HCT116 (cell line): Measurements from ENCODE around the gene SSR1. TPM values are rescaled to one million over a fixed set of nuclear protein-coding genes. Genes with fewer than 3 reads are reported as not detected.

Experiments used
- ATAC-seq: fragments of 200-7000 bp; cut with Tn5 transposase; 2 replicates; pipeline ENCODE4 v1.9.1; 2020; ENCODE audit warnings: mild to moderate bottlenecking, moderate library complexity
- BruUV-seq: library from RNA; stranded (reverse); fragments of 400-500 nt; replicated peaks from 2 replicates; lab custom pipeline; 2021; lab: Mats Ljungman, UMichigan
- CTCF ChIA-PET: fragments of 300-600 bp; sonication (Branson Sonifier 250); formaldehyde crosslinking; loops from one replicate; lab custom pipeline; 2021; ENCODE audit warnings: antibody characterized with exemption; lab: Charles Lee
- POLR2A ChIA-PET: fragments of 300-600, 350-600 bp; sonication (Branson Sonifier 250); formaldehyde crosslinking; loops from one replicate; lab custom pipeline; 2021; ENCODE audit warnings: antibody characterized with exemption; lab: Charles Lee
- RAD21 ChIA-PET, 2 experiments: fragments of 300-600 bp; sonication (Branson Sonifier 250); formaldehyde crosslinking; loops; one replicate each; lab custom pipeline; 2023; ENCODE audit warnings: low total read pairs in 2 of 2; ENCODE audit not compliant: uncharacterized antibody in 2 of 2, unreplicated experiment in 2 of 2, low non-redundant PET in 1 of 2; lab: Charles Lee
- DNase-seq: peaks from one replicate; pipeline ENCODE4 v3.0.0-alpha.2; 2010; ENCODE audit warnings: low read depth, low spot score
- H2AFZ ChIP-seq: fragments of 200-600 bp; shearing (Covaris generic), sonication (generic); 2 replicates; pipeline ENCODE4 v1.6.1; 2017; ENCODE audit warnings: low read depth, mixed run types, mixed read lengths, antibody characterized with exemption, low read length; ENCODE audit not compliant: poor library complexity, severe bottlenecking
- H3K27ac ChIP-seq: 2 replicates; pipeline ENCODE4 v1.5.1; 2012; ENCODE audit warnings: low read depth, low read length
- H3K27me3 ChIP-seq: fragments of 200-600 bp; sonication (generic); 2 replicates; pipeline ENCODE4 v1.6.1; 2016; ENCODE audit warnings: mixed run types, low read length, mixed read lengths; ENCODE audit not compliant: insufficient read depth
- H3K36me3 ChIP-seq, 2 experiments: fragments of 200-500 bp in 1 of 2; fragments of 200-600 bp in 1 of 2; sonication (Bioruptor generic) in 1 of 2; sonication (generic) in 1 of 2; 2 replicates each; pipeline versions ENCODE4 v1.5.1 to v1.6.1; 2014 to 2016; ENCODE audit warnings: low read length in 2 of 2, inconsistent platforms in 1 of 2, mixed read lengths in 1 of 2, mixed run types in 1 of 2; ENCODE audit not compliant: insufficient read depth in 2 of 2, control insufficient read depth in 1 of 2
- H3K4me1 ChIP-seq, 2 experiments: fragments of 200-600 bp in 1 of 2; sonication (generic) in 1 of 2; 2 replicates each; pipeline versions ENCODE4 v1.5.1 to v1.6.1; 2012 to 2017; ENCODE audit warnings: low read length in 2 of 2, inconsistent platforms in 1 of 2, mild to moderate bottlenecking in 1 of 2, mixed read lengths in 1 of 2, mixed run types in 1 of 2, moderate library complexity in 1 of 2; ENCODE audit not compliant: insufficient read depth in 2 of 2, control insufficient read depth in 1 of 2
- H3K4me2 ChIP-seq: fragments of 200-600 bp; sonication (generic); 2 replicates; pipeline ENCODE4 v1.6.1; 2017; ENCODE audit warnings: mixed run types, low read length, mixed read lengths
- H3K4me3 ChIP-seq, 2 experiments: fragments of 200-600 bp in 1 of 2; sonication (generic) in 1 of 2; replicated peaks in 1 of 2; 2 replicates each; pipeline ENCODE4 v1.5.1; 2011 to 2016; ENCODE audit warnings: low read length in 2 of 2, control low read depth in 1 of 2, low read depth in 1 of 2, mild to moderate bottlenecking in 1 of 2, mixed read lengths in 1 of 2, mixed run types in 1 of 2
- H3K79me2 ChIP-seq: fragments of 200-600 bp; sonication (generic); 2 replicates; pipeline ENCODE4 v1.6.1; 2017; ENCODE audit warnings: mild to moderate bottlenecking, mixed run types, low read length, moderate library complexity, mixed read lengths; ENCODE audit not compliant: insufficient read depth
- H3K9ac ChIP-seq: fragments of 200-600 bp; sonication (generic); 2 replicates; pipeline ENCODE4 v1.6.1; 2016; ENCODE audit warnings: low read length, mixed read lengths
- H3K9me2 ChIP-seq: fragments of 200-600 bp; sonication (generic), shearing (Covaris generic); 2 replicates; pipeline ENCODE4 v1.6.1; 2017; ENCODE audit warnings: mixed run types, mild to moderate bottlenecking, moderate library complexity; ENCODE audit not compliant: insufficient read depth
- H3K9me3 ChIP-seq, 2 experiments: fragments of 200-500 bp in 1 of 2; fragments of 200-600 bp in 1 of 2; sonication (Bioruptor generic) in 1 of 2; sonication (generic) in 1 of 2; 2 replicates each; pipeline ENCODE4 v1.6.1; 2014 to 2017; ENCODE audit warnings: low read length in 2 of 2, mixed read lengths in 2 of 2, inconsistent platforms in 1 of 2, low read depth in 1 of 2, mild to moderate bottlenecking in 1 of 2, mixed run types in 1 of 2, moderate library complexity in 1 of 2; ENCODE audit not compliant: control insufficient read depth in 1 of 2, insufficient read depth in 1 of 2
- H4K20me1 ChIP-seq: fragments of 200-600 bp; sonication (generic), shearing (Covaris generic); 2 replicates; pipeline ENCODE4 v1.6.1; 2017; ENCODE audit warnings: mixed run types, mild to moderate bottlenecking, moderate library complexity; ENCODE audit not compliant: insufficient read depth
- CBX3 ChIP-seq: IDR thresholded peaks from 2 replicates; pipeline ENCODE4 v1.6.1; 2012; ENCODE audit warnings: low read depth
- CEBPB ChIP-seq: IDR thresholded peaks from 2 replicates; pipeline ENCODE4 v1.6.1; 2012; ENCODE audit warnings: low read depth
- ELF1 ChIP-seq: IDR thresholded peaks from 2 replicates; pipeline ENCODE4 v1.6.1; 2012; ENCODE audit warnings: low read depth, borderline replicate concordance
- EZH2 ChIP-seq: fragments of 200-600 bp; sonication (generic); IDR thresholded peaks from 2 replicates; pipeline ENCODE4 v1.6.1; 2017; ENCODE audit warnings: antibody characterized with exemption, mixed run types
- EZH2phosphoT487 ChIP-seq: fragments of 200-600 bp; IDR thresholded peaks from 2 replicates; pipeline ENCODE4 v1.6.1; 2018; ENCODE audit warnings: antibody characterized with exemption, borderline replicate concordance
- JUND ChIP-seq: IDR thresholded peaks from 2 replicates; pipeline ENCODE4 v1.6.1; 2012
- POLR2A ChIP-seq: IDR thresholded peaks from 2 replicates; pipeline ENCODE4 v1.7.0; 2011; ENCODE audit warnings: borderline replicate concordance; ENCODE audit not compliant: insufficient read depth, insufficient read length; ENCODE audit errors: extremely low read depth
- RAD21 ChIP-seq: IDR thresholded peaks from 2 replicates; pipeline ENCODE4 v1.6.1; 2012; ENCODE audit warnings: low read depth, mild to moderate bottlenecking
- SP1 ChIP-seq: IDR thresholded peaks from 2 replicates; pipeline ENCODE4 v1.6.1; 2012; ENCODE audit warnings: low read depth
- TCF7L2 ChIP-seq: IDR thresholded peaks from 2 replicates; pipeline ENCODE4 v1.7.0; 2011; ENCODE audit warnings: borderline replicate concordance, inconsistent platforms; ENCODE audit not compliant: insufficient read depth, insufficient read length; ENCODE audit errors: extremely low read depth
- YY1 ChIP-seq: IDR thresholded peaks from 2 replicates; pipeline ENCODE4 v1.6.1; 2011; ENCODE audit warnings: low read length, low read depth, moderate library complexity, mild to moderate bottlenecking; ENCODE audit not compliant: insufficient replicate concordance; ENCODE audit errors: extremely low read depth
- ZFX ChIP-seq: fragments of 450-650 bp; IDR thresholded peaks from 2 replicates; pipeline ENCODE4 v1.6.1; 2017
- intact Hi-C: fragments of 100-400 bp; cut with micrococcal nuclease; formaldehyde crosslinking; loops from 2 replicates; pipeline ENCODE4 v1.10.0; 2022
- total RNA-seq: library from RNA; stranded (reverse); gene quantifications from one replicate; pipeline ENCODE4 v1.2.1, GENCODE V29; 2021; ENCODE audit not compliant: unreplicated experiment
- TF ChIP-seq, protein P1 (sequence below): IDR thresholded peaks from 2 replicates; pipeline ENCODE4 v1.6.1; 2012

SSR1 gene
- total RNA-seq, 1 experiment from 2014 or later, result 127 TPM

DNA sequence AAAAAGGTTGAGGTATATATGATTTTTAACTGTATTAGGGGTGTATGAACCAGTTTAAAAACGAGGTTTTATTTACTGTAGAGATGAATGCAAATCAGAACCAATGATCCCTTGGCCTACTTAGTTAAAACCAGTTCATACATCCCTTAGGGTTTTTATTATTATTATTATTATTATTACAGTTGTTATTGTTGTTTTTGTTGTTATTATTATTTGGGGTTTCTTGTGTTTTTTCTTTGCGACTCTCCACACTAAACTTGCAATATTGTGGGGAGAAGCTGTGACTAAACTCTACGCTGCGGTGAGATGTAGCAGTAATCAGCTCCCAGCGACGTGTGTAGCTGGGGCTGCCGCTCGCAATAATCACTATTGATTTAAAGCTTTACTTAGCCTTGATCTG is 62.2 kb downstream of the SSR1 start:
- RAD21 ChIA-PET, result no interaction called here
- no peak for ATAC-seq
- Histone ChIP-seq H3K36me3 (peaks cover 0 to 12% of the 10 kb centered on the region in 2 experiments; a peak in 3 of 4 replicates), H3K4me2 (no peak overlapping the region)
- CTCF ChIA-PET, result no interaction called here
- no peak for TF ChIP-seq TCF7L2
- no peak for TF ChIP-seq CBX3
- no peak for TF ChIP-seq EZH2
- no peak for TF ChIP-seq RAD21
- no peak for TF ChIP-seq ELF1
- no peak for TF ChIP-seq SP1
- TF ChIP-seq, all 23 proteins: peak for 0
- Histone ChIP-seq H3K4me3 (no peak overlapping the region), H2AFZ (no peak overlapping the region), H3K9me3 (no peaks in the 10 kb centered on the region), H3K27ac (no peak overlapping the region), H3K79me2 (no peaks in the 10 kb centered on the region; the same call in 1 of the 2 replicates), H3K9me2 (no peaks in the 10 kb centered on the region), H4K20me1 (no peaks in the 10 kb centered on the region), H3K9ac (no peak overlapping the region), H3K27me3 (no peaks in the 10 kb centered on the region), H3K4me1 (no peaks in the 10 kb centered on the region)
- BruUV-seq, result no TSS peak
- intact Hi-C loops, result no loop called here
- no peak for DNase-seq
- POLR2A ChIA-PET, result interaction anchor here (1.6 kb wide), 1 partner anchor 13 kb away, joined by 3 read pairs; no protein-coding TSS in a partner anchor

- Histone ChIP-seq H3K27ac (no peak overlapping the region), H2AFZ (no peak overlapping the region), H3K4me3 (no peak overlapping the region), H3K36me3 (peaks cover 0 to 15% of the 10 kb centered on the region in 2 experiments; a peak in 3 of 4 replicates), H3K4me2 (no peak overlapping the region), H3K9me2 (no peaks in the 10 kb centered on the region)
- ATAC-seq, result no peak
- POLR2A ChIA-PET, result interaction anchor here (1.6 kb wide), 1 partner anchor 12 kb away, joined by 3 read pairs; no protein-coding TSS in a partner anchor
- intact Hi-C loops, result no loop called here
- TF ChIP-seq EZH2phosphoT487 (no peak), SP1 (no peak), CBX3 (no peak), POLR2A (no peak), YY1 (no peak), JUND (no peak), ZFX (no peak), CEBPB (no peak)
- TF ChIP-seq, protein P1, sequence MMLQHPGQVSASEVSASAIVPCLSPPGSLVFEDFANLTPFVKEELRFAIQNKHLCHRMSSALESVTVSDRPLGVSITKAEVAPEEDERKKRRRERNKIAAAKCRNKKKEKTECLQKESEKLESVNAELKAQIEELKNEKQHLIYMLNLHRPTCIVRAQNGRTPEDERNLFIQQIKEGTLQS, result no peak
- TF ChIP-seq, all 23 proteins: peak for 0
- H3K27me3 ChIP-seq, result no peaks in the 10 kb centered on the region
- H3K79me2 ChIP-seq, result no peaks in the 10 kb centered on the region; the same call in 1 of the 2 replicates
- H3K9me3 ChIP-seq, result no peaks in the 10 kb centered on the region
- BruUV-seq, result no TSS peak
- CTCF ChIA-PET, result no interaction called here
- no peaks in the 10 kb centered on the region for H4K20me1 ChIP-seq
- DNase-seq, result no peak
- RAD21 ChIA-PET, result interaction anchor here in 1 of 2 experiments (0.6 kb wide), 1 partner anchor 528 kb away, joined by 3 read pairs; no protein-coding TSS in a partner anchor
- H3K4me1 ChIP-seq, result no peaks in the 10 kb centered on the region
- H3K9ac ChIP-seq, result no peak overlapping the region
Measured at GRCh38 chr6:7249946-7250643, 62.9 kb downstream of the SSR1 start.
